Stimulated activated CD4-positive, alpha-beta T cell treated with anti-CD3 and anti-CD28 coated beads, Interleukin-4, amount 100 ng/mL, for 4 hours (primary cell): Measurements from ENCODE around the gene C4orf54.

ENCODE experiments used
- DNase-seq, 2 experiments: peaks; one replicate each; pipeline ENCODE4 v3.0.0-alpha.2; 2020

C4orf54 gene

DNA sequence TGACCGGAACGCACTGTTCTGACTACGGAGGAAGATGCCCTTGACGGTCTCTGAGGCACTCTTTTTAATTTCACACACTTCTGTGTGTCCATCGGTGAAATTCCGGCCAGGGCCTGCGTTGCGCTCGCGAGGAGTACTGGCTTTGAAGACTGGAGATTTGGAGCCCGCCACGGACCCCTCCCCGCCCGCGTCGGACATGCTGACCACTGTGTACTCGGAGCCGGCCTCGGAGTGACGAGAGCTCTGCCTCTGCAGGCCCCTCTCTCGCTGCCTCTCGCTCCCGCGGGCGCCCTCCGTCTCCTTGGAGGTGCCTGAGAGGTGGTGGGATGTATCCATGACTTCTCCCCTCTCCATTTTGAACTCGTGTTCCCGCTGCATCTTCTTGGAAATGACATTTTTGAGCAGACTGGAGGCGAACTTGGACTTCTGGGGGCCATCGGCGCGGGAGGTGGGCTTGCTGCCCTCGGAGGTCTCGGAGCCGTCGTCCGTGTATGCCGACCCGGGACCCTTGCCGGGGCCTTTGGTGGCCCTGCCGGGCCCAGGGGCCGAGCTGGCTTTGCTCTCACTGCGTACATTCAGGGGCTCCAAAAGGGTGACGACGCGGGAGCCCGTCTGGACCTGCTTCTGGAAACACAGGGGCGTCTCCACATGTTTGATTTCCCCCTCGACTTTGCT, 5.7 kb downstream of the C4orf54 start:
- DNase-seq: no peak

DNA sequence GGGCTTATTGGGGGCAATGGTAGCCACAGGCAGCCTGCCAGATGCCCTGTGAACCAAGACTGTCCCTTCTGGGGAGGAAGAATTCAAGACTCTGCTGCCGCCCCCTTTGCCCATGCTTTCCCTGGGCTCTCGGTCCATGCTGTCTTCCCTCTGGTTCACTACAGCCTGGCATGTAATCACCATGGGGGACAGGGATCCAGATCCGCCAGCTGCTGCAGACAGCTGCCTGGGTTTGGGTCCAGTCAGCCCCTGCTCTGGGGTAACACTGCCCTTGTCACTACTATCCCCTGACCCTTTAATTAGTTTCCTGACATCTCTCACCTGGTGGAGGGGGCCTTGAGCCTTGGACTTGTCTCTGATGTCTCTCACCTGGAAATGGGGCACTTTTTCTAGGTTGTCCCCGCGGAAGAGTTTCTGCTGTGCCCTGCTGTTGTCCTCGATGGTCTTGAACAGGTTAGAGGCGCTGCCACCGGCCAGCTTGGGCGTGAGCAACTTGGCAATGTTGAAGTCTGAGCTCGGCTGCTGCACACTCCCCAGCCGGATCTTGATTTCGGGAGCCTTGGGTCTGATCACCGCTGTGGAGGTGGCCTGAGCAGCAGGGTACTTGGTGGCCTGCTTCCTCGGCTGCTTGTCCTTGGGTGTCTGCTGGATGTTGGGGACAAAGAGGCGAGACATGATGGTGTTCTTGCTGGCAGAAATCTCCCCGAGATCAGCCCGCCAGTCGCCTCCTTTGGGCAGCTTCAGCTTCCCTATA, 6.4 kb downstream of the C4orf54 start:
- no peak for DNase-seq

DNA sequence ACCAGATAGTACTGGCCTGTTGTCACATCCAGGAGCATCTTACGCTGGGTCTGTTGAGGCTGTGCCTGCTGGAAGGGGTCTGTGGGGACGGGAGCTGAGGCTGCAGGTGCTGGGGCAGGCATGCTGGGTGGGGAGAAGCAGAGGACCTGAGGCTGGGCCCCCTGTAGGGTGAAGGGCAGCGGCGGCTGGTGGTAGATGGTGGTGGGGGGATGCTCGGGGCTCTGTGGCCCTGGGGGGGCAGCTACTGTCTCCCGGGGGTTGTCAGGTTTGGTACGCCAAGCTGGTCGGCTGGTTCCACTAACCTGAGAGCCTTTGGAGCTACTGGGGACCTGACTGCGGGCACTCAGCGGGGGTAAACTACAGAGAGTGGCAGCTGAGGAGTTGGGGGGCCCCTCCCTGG, 7.8 kb downstream of the C4orf54 start:
- no peak for DNase-seq

DNA sequence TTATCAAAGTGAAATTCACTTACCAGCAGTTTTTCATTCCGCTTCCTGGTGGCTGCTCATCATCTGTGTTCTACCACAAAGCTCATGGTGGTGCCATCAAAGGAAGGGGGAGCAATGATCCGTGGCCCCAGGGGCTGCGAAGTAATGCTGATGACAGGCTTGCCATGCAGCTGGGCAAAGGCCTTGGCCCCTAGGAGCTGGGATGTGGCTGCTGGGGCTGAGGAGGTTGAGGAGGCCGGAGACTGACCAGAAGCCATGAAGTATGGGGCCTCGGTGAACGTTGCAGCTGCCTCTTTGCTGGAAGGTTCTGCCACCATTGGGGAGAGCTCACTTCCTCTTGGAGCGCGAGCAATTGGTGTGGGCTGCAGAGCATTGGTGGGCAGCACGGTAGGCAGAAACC, 8.4 kb downstream of the C4orf54 start:
- DNase-seq: no peak

DNA sequence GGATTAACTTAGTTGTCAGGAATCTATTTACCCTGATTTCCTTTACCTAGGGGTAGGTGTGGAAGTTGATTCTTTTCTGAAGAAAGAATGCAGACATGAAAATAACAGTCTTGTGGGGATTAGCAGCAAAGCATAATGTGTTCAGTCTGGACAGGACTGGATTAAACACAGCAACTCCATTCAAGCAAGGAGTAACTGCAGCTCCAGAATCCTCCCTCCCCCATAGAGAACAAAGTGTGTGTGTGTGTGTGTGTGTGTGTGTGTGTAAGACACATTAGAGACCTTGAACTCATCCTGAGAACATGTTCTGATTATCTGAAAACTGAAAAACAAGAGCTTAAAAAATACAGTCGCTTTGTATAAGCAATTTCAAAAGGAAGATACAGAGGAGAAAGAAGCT, 9.3 kb downstream of the C4orf54 start:
- DNase-seq: no peak

DNA sequence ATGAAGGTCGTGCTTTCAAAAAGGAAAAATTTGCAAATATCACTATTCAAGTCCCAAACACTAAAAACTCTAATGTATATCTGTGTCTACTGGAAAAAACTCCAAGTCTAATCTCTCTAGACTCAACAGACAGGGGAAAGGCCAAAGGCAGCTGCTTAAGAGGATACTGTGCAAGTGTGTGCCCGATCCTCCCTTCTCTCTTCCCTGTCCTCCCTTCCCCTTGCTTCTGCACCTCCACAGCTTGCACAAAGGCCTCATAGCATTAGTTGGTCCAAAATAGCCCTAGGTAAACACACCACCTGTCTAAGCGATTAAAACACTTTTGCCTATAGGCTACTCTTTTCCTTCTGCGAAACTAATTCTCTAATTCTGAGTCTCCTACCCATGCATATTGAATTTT, 10.6 kb downstream of the C4orf54 start:
- DNase-seq: no peak

DNA sequence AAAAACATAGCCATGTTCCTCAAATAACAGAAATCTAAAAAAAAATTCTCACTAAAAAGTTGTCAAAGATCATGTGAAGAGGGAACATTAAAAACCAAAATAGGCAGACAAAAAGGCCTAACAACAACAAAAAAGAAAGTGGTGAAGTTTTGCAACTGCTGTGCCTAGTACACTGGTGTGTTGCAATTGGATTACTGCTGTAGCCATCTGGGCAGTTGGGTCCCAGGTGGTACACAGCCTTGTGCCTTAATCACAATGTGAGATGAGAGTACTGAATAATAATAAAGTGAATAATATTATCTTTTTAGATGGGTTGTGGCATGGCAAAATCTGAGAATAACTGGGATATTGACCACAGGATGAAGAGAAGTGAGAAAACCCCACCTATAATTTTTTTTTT, 12.0 kb downstream of the C4orf54 start:
- no peak for DNase-seq

DNA sequence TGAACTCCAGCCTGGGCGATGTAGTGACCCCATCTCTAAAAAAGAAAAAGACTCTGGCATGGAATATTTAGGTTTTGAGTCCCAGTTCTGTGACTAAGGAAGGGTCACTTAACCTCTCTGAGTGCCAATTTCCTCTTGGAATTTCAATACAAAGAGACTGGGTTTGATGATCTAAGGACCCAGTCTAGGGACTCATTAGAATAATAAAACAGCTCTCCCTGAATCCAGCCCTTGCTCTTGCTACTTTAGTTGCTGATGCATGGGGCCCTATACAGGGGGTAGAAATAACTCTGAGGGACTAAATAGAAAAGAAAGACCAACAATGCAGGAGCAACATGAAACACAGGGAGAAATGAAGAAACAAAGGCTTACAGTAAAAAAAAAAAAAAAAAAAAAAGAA, 12.6 kb downstream of the C4orf54 start:
- no peak for DNase-seq

DNA sequence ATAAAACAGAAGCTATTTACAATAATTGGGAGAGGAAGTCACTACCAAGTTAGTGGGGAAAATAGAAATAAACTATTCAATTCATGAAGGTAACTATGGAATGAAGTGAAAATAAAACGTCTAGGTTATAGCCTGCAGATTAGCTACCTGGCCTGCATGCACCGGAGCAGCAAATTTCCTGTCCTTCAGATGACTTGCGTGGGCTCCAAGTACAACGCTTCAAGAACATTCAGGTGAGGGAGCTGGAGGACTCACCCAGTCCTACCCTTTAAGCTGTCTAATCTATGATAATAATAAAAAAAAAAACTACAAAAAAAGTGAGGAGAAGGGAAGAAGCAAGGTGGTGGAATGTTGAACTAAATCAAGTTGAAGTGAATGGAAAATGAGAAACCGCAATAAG, 13.2 kb downstream of the C4orf54 start:
- no peak for DNase-seq

DNA sequence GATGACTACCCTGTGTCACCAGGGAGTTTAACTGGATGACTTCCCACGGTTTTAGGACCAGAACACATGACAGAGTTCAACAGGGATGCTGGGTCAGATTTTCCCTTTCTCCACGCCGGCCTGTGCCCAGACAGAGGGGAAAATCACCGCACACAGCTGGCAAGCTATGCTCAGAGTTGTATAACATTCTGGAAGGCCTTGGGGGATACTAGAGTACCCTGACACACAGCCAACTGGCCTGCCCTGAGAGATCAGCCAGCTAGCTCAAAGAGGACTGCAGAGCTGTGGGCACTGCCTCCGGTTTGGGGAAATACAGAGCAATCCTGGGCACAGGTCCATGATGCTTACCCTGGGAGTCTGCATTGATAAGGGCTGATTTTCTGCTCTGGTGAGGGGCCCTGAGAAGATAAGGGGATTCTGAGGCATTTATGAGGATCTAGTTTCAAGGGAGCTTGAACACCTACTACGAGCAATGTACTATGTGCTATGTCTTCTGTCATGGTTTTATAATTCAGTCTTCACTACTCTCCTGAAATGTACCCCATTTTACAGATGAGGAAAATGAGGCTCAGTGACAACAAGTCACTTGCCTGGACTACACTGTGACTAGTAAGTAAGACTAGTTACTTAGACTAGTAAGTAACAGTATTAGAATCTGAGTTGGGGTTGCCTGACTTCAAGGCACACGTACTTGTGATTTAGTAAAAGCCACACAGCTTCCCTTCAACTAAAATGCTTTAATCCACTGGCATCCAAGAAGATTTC, 14.7 kb downstream of the C4orf54 start:
- DNase-seq: no peak

DNA sequence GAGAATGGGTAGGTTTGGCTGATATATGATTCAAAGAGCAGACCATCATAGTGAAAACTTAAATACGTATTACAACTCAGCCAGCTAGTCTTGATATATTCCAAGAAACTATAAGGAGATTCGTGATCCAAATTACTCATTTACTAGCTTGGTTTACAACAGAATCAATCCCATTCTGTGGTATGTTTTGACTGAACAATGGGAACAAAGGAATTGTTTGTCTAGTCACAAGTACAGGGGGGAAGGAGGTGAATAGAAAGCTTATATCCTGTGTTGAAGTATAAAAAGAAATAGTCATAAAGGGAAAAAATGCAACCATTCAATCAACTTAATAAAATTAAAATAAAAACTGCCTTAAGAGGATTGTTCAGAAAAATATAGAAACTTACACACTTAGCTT, 17.0 kb downstream of the C4orf54 start:
- no peak for DNase-seq

DNA sequence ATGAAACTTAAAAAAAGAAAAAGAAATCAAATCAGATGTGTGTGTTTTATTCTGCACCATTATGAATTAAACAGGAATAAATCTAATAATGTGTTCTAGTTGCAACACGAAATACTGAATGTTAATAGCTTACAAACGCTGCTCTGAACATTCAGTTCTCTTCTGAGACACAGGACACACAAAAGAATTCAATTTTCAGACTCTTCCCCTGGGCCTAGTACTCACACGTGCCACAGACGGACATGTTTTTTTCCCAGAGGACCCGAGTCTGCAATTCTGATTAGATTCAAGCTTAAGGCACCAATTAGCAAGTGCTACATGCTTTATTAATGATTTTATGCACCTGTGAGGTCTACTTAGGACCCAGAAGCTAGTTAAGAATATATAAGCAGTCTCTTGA, 20.5 kb downstream of the C4orf54 start:
- DNase-seq: no peak

DNA sequence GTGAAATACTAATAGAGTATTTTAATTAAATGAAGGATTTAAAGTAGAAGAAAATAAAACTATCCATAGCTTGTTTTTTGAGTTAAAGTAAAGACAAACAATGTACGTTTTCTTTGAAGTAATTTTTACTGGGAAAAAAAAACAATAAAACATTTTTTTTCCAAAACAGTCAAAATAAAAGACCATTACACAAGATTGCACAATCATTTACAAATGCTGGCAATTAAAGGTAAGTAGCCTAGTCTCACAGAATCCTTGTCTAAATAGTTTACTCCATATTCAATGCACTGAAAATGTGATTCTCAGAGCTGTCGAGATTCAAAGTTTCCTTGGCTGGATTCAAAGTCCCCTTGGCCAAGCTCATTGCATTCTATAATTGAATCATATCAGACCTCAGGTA, 21.2 kb downstream of the C4orf54 start:
- no peak for DNase-seq

DNA sequence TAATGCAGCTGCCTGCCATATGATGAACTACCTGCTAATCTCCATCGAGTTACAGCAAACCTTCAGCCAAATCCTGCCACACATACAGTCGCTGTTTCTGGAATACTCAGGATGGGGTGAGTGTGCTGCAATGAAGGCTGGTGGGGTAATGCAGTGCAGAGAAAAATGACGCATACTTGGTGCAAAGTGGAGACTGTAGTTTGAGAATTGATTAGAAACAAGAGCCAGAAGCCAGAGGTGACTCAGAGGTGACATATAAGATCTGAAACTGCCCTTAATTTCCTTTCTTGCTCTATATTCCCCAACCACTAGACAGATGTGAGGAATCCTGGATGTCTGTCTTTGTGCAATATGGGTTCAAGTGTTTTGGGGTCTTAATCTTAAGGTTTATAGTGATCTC, 22.0 kb downstream of the C4orf54 start:
- DNase-seq: no peak

DNA sequence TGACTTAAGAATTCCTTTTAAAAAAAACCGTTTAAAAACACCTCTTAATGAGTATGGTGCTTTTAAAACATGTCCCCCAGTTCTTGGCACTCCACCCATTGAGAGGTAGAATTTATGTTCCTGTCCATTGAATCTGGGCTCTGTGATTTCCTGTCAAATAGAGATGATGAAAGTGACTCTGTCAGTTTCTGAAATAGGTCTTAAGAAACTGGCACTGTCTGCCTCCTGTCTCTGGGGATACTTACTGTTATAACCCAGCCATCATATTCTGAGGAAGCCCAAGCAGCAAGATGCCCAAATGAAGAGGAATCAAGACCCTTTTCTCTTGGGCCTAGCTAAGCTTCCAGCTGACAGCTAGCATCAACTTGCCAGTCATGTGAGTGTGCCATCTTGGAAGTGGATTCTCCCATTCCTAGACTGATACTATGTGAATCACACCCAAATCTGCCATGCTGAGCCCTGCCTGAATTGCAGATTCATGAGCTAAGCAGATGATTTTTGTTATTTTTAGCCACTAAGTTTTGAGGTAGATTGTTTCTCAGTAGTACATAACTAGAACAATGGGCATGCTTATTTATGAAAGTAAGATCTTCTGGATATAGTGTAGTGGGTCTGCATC, 22.8 kb downstream of the C4orf54 start:
- no peak for DNase-seq

DNA sequence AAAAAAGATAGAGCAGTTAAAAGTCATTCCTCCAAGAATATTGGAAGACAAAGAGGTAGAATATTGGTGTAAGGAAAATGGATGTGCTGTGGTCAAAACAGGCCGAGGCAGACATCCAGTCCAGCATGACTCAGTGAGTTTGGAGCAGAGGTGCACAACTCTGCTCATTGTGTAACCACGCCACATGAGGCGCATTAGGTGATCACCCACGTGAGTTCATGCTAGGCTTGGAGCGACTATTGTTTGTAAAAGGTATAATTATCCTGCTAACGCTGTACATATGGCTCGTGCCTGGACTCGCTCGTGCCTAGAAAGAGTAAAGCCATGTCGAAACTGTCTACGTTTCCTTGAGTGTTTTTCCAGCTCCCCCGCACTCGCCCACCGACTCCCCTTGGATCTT, 23.9 kb downstream of the C4orf54 start:
- DNase-seq: no peak

DNA sequence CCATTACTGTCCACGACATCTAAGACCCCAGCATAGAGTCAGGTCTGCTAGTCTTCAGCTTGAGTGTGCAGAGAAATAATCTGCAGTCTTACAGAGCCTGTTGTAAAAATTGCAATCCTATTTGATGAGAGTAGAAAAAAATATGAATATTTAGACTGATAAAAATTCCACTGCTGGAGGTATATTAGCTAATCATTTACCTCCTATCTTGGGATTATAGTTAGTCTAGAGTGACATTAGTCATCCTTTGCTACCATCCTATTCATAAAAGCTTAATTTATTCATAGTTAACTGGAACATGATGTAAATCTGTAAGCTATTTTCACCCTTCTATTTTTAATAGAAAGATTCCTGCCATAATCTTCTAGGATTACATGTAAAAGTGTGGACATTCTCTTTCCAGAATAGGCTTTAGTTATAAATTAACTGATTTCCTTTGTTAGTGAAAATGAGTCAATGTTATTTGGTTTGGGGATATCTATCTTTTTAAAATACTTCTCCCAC, 26.7 kb downstream of the C4orf54 start:
- DNase-seq: no peak

DNA sequence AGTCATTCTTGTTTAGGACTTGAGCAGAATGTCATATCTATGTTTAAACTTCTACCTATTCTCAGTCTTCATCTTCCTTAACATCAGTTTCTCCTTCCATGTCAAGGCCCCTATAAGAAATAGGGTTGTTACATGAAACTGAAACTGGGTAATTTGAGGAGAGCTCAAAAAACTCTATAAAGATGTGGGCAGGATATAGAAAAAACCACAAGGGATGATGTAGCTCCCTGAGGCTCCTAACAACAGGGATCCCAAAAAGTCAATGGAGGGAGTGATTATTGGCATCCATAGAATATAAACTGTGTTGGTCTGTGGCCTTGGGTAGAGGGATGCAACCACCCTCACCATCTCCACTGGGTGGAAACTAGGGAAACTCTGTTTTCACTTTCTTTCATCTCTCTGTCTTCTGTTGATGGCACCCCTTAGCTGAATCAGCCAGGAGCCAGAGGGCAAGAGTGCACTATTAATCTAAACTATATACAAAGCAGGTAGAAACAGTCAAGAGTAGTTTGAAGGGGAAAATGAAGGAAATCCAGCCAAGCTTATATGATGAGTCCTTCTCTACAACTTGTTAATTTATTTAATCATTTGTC, 27.6 kb downstream of the C4orf54 start:
- no peak for DNase-seq

DNA sequence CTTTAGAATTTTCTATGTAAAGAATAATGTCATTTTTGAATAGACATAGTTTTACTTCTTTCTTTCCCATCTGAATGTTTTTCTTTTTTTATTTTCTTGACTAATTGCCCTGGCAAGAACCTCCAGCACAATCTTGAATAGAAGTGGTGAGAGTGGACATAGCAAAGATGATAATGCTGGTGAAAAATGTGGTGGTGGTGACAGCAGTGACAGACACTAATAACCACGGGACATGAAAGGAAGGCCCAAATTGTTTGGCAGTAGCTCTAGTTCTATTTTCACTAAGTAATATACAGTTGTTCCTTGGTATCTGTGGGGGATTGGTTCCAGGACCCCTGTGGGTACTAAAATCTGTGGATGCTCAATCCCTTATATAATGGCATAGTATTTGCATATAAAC, 29.6 kb downstream of the C4orf54 start:
- DNase-seq: no peak

DNA sequence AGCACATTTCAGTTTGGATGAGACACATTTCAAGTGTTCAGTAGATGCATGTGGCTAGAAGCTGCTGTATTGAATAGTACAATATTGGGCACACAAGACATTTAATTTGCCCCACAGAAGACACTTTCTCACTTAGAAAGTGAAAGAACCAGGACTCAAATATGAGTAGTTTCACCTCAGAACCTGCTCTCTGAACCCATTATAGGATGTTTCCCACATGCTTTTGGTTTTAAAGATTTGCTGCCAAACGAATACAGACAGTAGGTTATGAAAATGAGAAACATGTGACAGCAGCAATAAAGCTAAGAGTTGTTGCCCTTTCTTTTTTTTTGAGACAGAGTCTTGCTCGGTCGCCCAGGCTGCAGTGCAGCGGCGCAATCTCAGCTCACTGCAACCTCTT, 32.3 kb downstream of the C4orf54 start:
- DNase-seq: no peak

DNA sequence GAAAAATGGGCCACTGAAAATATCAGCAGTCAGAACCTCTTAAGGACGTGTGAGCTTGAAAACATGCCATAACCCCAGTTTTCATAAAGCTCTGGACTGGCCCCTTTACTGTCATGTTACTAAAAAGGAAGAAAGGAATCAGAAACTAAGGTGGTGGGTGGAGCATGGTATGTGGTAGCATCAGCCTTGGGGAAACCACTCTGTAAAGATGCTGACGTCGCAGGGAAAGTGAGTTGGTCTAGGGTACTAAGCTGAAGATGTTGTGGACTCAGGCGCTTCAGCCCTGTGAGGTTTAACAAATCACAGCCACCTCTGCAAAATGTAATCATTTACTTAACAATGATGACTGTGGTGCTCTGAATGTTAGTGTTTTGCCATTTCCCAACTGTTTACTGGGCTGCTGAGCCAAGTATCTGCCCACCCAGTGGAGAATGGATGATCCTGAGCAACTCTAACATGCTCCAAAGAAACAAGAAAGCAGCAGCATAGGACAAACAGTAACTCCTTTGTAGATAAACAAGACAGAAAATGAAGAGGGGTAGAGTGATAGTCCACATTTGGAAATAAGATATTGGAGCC, 33.4 kb downstream of the C4orf54 start:
- DNase-seq: no peak

DNA sequence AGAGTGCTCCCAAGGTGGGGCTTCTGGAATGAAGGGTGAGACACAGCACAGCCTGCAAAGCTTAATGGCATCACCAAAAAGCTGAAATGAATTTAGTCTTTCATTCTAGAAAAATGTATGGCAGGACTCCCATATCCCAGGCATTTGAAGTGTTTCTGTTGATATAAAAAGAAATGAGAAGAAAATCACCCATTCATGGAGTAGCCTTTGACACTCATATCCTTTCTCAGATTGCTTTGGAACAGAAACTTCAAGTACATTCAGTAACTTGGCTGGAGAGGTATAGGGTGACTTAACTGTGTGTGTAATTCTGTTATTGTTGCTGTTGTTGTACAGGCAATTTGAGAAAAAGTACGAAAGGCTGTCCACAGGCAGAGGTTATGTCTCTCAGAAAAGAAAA, 35.3 kb downstream of the C4orf54 start:
- no peak for DNase-seq

DNA sequence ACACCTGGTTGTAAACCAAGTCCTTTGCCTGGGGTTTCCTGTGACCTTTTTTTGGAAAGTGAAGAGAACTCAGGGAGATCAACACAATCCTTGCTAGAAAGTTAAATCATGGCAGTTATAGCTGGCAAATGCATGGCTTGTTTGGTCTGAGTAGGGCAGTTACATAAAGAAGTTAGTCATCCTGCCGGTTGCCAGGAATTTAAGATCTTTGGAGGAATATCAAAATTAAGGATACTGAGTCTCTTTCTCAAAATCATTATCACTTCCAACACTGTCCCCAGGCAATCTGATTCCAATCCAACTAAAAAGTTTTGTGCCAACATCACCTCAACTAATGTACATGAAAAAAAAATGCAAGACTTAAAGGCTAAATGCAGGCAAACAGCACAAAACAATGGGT, 40.3 kb downstream of the C4orf54 start:
- no peak for DNase-seq
